Measurements from ENCODE around the gene SGCA. TPM values are rescaled to one million over a fixed set of nuclear protein-coding genes. Genes with fewer than 3 reads are reported as not detected.

The SGCA gene
- total RNA-seq, 1 donor from 2014 or later = not detected

- H3K9me3 ChIP-seq (ENCODE audit: low read depth) = no peaks in the 10 kb centered on the region
- peaks cover 20% of the 10 kb centered on the region for H3K36me3 Mint-ChIP-seq
- no peaks in the 10 kb centered on the region for H3K36me3 ChIP-seq
- H3K4me2 ChIP-seq = no peak overlapping the region
- H3F3A ChIP-seq (ENCODE audit: low read depth) = peaks cover 15% of the 10 kb centered on the region
- no peak overlapping the region for H2AFZ ChIP-seq (replicated peaks)
- H3K27me3 ChIP-seq = no peaks in the 10 kb centered on the region
- peaks cover 10% of the 10 kb centered on the region for H3K27me3 Mint-ChIP-seq (ENCODE audit: insufficient read depth, low read depth)
- H3K27ac Mint-ChIP-seq = peak overlapping the region; percentile 37
- TF ChIP-seq, protein P1, sequence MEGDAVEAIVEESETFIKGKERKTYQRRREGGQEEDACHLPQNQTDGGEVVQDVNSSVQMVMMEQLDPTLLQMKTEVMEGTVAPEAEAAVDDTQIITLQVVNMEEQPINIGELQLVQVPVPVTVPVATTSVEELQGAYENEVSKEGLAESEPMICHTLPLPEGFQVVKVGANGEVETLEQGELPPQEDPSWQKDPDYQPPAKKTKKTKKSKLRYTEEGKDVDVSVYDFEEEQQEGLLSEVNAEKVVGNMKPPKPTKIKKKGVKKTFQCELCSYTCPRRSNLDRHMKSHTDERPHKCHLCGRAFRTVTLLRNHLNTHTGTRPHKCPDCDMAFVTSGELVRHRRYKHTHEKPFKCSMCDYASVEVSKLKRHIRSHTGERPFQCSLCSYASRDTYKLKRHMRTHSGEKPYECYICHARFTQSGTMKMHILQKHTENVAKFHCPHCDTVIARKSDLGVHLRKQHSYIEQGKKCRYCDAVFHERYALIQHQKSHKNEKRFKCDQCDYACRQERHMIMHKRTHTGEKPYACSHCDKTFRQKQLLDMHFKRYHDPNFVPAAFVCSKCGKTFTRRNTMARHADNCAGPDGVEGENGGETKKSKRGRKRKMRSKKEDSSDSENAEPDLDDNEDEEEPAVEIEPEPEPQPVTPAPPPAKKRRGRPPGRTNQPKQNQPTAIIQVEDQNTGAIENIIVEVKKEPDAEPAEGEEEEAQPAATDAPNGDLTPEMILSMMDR (IDR thresholded peaks at IDR 0.05) = no peak
- TF ChIP-seq EZH2 (IDR thresholded peaks at IDR 0.05) (no peak), EZH2phosphoT487 (IDR thresholded peaks at IDR 0.05) (no peak)
- no peak overlapping the region for H3K27ac ChIP-seq
- H3K4me3 Mint-ChIP-seq = peak overlapping the region; percentile 42
- no peak for DNase-seq (ENCODE audit: low spot score)
- peaks cover 3% of the 10 kb centered on the region for H4K20me1 ChIP-seq (ENCODE audit: low read depth)
- no peaks in the 10 kb centered on the region for H3K79me2 ChIP-seq (ENCODE audit: low read depth)
- no peaks in the 10 kb centered on the region for H3K9me3 Mint-ChIP-seq
- no peak overlapping the region for H3K4me3 ChIP-seq
- H3K4me1 Mint-ChIP-seq = peaks cover 20% of the 10 kb centered on the region
- no peak overlapping the region for H3K9ac ChIP-seq
- H3K4me1 ChIP-seq = peaks cover 7% of the 10 kb centered on the region
Observed at GRCh38 chr17:50133769-50134099, 32.1 kb upstream of the SGCA start.

- peak overlapping the region; percentile 42 for H3K4me3 Mint-ChIP-seq
Observed at GRCh38 chr17:50134206-50135110, 31.3 kb upstream of the SGCA start.

DNA sequence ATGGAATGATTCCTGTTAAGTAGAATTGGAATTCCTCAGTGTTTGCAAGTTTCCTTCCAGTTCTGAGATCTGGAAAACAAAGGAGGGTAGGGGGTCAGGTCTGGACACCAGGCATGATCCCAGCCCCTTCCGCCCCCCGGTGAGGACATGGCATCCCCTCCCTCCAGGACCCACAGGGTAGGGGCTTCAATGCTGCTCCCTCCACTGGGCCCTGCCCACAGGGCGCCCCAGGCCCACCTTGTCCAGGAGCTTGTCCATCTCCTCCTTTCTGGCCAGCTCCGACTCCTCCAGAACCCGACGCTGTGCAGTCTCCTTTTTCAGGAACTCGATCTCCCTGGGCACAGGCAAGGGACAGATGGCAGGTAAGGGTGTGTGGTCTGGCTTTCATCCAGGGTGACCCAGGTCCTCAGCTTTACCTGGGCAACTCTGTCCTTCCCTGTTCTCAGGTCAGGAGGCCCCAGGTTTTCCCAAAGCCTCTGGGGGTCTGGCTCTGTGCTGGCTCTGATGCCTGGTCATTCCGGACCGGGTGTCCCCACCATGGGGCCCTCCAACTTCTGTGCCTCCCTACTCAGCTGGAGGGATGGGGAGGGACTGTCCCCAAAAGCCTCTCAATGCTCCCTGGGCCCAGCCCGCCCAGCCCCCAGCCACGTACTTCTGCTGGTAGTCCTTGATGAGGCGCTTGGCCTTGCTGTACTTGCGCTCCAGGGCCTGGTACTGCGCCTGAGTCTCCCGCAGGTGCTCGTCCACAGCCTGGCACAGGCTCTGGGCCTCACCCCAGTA lies 30.3 kb upstream of the SGCA start:
- no peak overlapping the region for H2AFZ ChIP-seq (replicated peaks)
- H3K27me3 ChIP-seq = no peaks in the 10 kb centered on the region
- H3F3A ChIP-seq (ENCODE audit: low read depth) = peaks cover 13% of the 10 kb centered on the region
- no peak for DNase-seq (ENCODE audit: low spot score)
- H3K36me3 ChIP-seq = no peaks in the 10 kb centered on the region
- Mint-ChIP-seq H3K4me1 (peaks cover 23% of the 10 kb centered on the region), H3K27me3 (ENCODE audit: insufficient read depth, low read depth) (peaks cover 10% of the 10 kb centered on the region), H3K36me3 (peaks cover 26% of the 10 kb centered on the region), H3K27ac (no peak overlapping the region), H3K9me3 (no peaks in the 10 kb centered on the region), H3K4me3 (no peak overlapping the region)
- peaks cover 7% of the 10 kb centered on the region for H3K4me1 ChIP-seq
- no peak overlapping the region for H3K4me3 ChIP-seq
- no peak overlapping the region for H3K9ac ChIP-seq
- no peak overlapping the region for H3K27ac ChIP-seq
- H3K9me3 ChIP-seq (ENCODE audit: low read depth) = no peaks in the 10 kb centered on the region
- TF ChIP-seq EZH2 (IDR thresholded peaks at IDR 0.05) (no peak), EZH2phosphoT487 (IDR thresholded peaks at IDR 0.05) (no peak)
- TF ChIP-seq, protein P1 (IDR thresholded peaks at IDR 0.05) = no peak
- no peak overlapping the region for H3K4me2 ChIP-seq
- H4K20me1 ChIP-seq (ENCODE audit: low read depth) = peaks cover 14% of the 10 kb centered on the region
- no peaks in the 10 kb centered on the region for H3K79me2 ChIP-seq (ENCODE audit: low read depth)

More at GRCh38 chr17:50134206-50135110, 31.3 kb upstream of the SGCA start:
- Mint-ChIP-seq H3K27me3 (ENCODE audit: insufficient read depth, low read depth) (peaks cover 10% of the 10 kb centered on the region), H3K36me3 (peaks cover 20% of the 10 kb centered on the region), H3K4me1 (peaks cover 19% of the 10 kb centered on the region), H3K9me3 (no peaks in the 10 kb centered on the region), H3K27ac (no peak overlapping the region)
- no peaks in the 10 kb centered on the region for H3K27me3 ChIP-seq
- TF ChIP-seq EZH2phosphoT487 (IDR thresholded peaks at IDR 0.05) (no peak), EZH2 (IDR thresholded peaks at IDR 0.05) (no peak)
- TF ChIP-seq, protein P1 (IDR thresholded peaks at IDR 0.05) = no peak
- no peaks in the 10 kb centered on the region for H3K36me3 ChIP-seq
- no peaks in the 10 kb centered on the region for H3K9me3 ChIP-seq (ENCODE audit: low read depth)
- no peak for DNase-seq (ENCODE audit: low spot score)
- H3K4me3 ChIP-seq = no peak overlapping the region
- no peak overlapping the region for H3K9ac ChIP-seq
- peaks cover 7% of the 10 kb centered on the region for H3K4me1 ChIP-seq
- H4K20me1 ChIP-seq (ENCODE audit: low read depth) = peaks cover 6% of the 10 kb centered on the region
- H2AFZ ChIP-seq (replicated peaks) = no peak overlapping the region
- no peaks in the 10 kb centered on the region for H3K79me2 ChIP-seq (ENCODE audit: low read depth)
- no peak overlapping the region for H3K27ac ChIP-seq
- H3K4me2 ChIP-seq = no peak overlapping the region
- H3F3A ChIP-seq (ENCODE audit: low read depth) = peaks cover 12% of the 10 kb centered on the region
